ENCODE results near the gene MRPS27.
"Not testable (repeated sequence)": the region's sequence is repeated elsewhere in the genome, so short reads cannot be mapped to it uniquely, and the experiment has no call there.

Gene MRPS27

DNA sequence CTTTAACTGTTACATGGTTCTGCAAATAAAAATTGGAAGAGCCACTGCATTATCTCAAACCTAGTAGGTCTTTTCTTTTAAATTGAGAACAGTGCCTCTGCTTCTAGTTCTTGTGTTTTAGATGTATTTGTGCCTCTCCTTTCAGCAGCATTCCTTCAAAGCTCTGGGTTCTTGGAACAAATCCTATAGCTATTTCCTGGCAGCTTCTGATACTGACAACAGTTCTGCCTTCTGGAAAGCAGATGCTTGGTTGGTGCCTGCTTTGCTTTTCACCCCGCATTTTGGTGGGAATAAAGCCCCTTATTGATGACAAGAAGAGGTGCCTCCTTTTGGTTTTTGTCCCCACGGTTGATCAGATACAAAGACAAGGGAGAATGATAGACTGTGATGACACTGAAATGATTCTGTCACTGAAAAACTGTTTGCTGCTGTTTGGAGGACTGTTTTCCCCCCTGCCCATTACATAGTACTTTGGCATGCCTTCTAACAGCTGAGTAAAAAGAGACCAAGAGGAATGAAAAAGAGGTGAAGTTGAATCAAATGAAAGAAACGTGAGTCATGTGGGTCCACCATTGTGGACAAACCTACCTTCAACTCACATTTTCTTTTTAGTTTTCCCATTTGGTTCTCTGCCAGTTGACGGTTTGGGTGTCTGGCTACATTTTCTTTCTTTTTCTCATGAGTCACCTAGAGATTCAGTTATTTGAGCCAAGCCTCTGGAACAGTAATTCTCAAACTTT, 5.7 kb upstream of the MRPS27 start:
- DNase-seq: peak; percentile 93

DNA sequence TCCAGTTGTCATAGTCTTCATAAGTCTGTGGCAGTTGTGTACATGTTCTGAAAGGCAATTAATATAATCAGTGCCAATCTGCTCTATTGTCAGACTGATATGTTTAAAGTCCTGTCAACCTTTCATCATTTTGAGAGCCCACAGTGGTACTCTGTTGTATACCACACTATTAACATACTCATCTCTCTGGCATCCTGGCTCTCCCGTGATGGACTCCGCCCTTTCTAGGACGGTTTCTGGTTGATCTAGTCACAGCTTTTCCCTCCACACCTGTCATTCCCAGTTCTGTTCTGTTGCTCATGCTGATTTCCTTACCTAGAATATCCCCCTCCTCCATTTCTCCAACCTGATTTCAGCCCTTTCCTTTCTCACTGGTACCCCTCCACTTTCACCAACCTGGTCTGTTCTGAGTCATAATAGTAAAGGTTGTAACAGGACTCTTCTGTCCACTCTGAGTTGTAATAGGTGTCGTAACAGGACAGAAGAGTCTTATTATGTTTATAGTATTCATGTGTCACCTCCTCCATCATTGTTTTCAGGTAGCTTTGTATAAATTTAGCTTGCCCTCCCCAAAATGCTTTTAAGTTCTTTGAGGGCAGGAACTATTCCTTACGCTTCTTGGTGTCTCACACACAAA, 4.3 kb upstream of the MRPS27 start:
- DNase-seq: no peak

DNA sequence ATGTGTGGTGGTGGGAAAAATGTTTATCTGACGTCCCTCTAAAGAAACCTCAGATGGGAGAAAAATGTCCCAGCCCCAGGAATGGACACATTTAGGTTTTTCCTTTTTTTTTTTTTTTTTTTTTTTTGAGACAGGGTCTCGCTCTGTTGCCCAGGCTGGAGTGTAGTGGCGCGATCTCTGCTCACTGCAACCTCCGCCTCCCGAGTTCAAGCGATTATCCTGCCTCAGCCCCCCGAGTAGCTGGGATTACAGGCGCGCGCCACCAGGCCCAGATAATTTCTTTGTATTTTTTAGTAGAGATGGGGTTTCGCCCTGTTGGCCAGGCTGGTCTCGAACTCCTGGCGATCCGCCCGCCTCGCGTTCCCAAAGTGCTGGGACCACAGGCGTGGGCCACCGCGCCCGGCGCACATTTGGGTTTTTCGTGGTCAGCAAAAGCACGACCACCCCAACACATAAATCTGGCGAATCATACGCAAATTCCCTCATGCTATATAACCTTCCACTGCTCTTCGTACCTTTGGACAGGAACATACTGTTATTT, 535 bp downstream of the MRPS27 start:
- not testable (repeated sequence) for DNase-seq

DNA sequence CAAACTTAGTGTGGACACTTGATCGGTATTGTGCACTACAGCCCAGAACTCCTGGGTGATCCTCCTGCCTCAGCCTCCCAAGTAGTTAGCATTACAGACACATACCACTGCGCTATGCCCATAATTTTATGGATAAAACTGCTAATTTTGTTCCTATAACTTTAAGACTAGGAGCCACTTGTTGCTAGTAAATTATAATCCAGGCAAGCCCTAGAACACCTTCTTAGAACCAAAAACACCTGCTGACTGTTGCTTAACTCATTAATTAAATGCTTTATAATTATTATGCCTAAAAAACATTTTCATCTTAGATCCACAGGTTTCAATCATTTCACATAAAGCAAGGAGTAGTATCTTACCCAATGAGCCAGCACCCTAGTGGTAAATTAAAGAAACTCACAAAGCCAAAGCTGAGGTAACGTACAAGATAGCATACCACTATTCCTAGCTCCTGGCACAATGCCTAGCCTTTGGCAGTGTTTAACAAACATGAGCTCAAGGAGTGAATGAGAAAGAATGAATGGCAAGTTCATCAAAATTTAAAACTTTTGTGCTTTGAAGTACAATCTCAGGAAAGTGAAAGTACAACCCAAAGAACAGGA, 5.4 kb downstream of the MRPS27 start:
- peak; percentile 68 for DNase-seq

DNA sequence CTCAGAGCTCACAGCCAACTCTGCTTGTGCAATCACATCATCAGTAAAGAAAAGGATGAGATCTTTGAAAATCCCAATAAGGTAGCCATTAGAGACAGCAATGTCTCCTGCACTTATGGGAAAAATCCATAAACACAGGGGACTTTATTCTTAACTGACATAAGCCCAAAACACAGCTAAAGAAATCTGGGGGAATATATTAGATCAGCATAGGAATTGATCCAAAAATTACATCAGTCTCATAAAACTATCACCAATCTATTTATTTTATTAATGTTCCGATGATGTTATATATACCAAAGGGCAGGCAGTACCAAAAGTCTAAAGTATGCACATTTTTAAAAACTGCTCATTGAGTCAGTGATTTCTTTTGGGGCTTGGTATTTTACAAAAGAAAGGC, 6.9 kb downstream of the MRPS27 start:
- no peak for DNase-seq

DNA sequence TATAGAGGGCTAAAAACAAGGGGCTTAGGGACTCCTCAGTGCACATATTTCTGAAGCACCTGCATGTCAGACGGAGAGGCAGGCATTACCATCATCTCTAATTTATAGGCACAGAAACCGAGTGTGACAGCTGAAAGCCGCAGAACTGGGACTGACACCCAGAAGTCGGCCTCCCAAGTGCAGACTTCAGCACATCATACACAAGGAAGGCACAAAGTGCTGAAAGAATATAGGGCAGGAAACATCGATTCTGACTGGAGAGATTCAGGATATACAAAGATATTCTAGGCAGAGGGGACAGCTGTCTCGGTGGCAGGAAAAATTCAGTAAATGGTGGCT, 11.2 kb downstream of the MRPS27 start:
- no peak for DNase-seq

DNA sequence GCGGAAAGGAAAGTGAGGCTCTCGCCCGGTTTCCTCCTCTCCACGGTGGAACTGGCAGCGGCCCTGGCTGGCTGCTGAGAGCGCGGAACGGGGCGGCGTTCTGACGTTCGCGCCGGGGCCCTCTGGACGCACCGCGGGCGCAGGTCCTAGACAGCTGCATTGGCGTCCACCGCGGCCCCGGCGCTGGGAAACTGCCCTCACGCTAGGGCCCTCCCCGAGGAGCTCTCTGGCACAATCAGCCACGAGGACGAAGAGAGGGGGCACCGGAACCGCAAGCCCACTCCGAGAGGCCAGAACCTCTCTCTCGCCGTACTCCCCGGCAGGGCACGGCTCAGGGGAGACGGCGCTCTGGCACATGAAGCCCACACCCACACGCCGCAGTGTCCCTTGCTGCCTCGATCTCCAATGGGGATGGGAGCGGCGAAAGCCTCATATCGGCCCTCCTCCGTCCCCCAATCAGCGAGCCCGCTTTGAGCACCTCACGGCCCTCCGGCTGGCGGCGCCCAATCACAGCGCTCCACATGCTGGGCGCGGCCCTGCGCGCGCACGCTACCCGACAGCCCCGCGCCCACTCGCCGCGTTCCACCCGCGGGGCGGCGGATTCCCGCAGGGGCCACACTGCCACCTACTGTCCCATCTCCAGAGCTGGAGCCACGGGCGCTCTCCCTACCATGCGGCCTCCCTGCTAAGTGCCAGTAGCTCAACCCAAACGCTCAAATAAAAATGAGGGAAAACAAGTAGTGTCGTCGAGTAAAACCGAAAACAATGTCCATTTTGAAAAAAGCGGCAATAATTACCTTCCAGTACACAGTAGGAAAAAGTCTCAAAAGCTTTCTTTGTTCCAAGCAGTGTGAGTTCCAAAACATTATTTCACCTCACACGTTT, 11.8 kb downstream of the MRPS27 start:
- peak; percentile 98 for DNase-seq

DNA sequence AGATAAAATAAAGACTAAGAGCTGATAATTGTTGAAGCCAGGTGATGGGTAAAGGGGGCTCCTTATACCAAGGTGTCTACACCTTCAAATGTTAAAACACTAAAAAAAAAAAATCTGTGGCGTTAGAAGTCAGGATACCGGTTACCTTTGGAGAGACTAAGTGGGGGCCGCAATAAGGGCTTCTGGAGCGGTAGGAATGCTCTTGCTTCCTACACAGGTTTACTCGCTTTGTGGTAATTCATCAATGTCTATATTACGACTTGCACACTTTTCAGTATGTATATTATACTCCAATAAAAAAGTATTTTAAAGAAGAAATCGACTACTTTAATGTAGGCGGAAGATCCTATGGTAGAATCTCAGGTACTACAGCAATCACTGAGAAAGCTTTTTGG, 12.5 kb downstream of the MRPS27 start:
- DNase-seq: no peak

DNA sequence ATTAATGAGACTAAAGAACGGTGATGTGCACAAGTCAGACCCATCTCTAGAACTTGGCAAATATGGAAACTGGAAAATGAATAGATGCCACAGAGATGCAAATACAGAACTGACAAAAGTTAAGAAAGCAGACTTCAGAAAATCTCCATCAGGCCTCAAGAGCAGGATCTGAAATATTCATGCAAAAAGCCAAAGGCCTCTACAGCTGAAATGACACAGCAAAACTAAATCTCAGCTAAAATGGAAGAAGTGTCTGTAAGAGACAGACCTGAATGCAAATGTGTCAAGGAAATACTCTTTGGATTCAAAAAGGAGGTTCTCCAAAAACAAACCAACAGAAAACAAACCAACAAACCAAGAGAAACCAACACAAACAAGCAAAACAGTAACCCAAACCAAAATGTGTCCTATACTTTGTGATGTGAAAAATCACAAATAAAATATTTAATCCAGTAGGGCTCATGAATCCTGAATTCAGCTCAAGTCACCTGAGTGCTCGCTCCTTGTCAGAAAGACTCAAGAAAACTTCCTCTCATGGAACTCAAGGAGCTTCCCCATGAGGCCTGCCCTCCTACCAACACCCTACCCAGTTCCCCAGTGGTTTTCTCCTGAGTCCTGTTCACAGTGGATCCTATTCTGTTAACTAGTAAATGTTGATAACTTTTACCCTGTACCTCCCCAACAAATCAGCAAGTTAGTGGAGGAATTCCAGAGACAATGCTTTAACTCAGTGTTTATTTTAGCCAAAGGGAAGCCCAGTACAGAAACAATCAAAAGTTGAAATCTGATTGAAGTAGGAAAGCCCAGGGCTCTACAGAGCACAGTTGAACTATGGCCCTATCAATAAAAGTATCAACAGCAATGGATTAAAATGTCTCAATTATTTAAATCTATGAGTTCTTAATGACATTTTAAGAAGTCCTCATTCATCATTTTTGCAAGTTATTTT, 14.6 kb downstream of the MRPS27 start:
- no peak for DNase-seq

DNA sequence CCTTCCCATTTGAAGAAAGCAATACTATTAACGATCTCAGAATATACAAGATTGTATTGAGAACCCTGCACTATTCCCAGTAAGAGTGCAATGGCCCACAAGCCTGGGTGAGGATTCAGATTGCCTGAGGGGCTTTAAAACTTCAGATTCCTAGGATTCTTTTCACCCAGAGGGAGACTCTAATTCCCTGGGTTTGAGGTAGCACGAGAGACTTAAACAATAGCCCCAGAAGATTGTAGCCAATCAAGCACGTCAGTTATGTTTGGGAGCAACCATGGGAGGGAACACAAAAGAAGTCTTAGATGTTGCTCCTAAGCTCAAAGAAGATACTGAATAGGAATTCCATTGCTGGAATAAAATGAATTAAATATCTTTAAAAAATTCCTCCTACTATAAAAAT, 17.9 kb downstream of the MRPS27 start:
- peak; percentile 7 for DNase-seq

DNA sequence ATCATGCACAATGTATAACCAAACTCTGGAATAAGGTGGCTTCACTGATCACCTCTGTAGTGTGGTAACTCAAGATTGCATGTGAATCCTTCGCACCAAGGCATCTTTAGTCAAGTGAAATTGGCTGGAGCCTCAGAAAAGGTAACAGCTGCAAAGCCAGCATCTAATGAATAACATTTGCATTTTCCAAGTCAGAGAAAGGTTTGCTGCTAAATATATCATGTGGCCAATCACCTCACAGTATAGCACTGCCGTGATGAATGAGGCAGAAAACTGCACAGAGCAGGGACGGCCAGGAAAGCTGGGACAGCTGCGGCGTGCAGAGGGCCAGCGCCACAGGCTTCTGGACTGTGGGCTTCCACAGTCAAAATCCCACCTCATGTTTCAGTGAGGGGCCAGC, 18.5 kb downstream of the MRPS27 start:
- no peak for DNase-seq

DNA sequence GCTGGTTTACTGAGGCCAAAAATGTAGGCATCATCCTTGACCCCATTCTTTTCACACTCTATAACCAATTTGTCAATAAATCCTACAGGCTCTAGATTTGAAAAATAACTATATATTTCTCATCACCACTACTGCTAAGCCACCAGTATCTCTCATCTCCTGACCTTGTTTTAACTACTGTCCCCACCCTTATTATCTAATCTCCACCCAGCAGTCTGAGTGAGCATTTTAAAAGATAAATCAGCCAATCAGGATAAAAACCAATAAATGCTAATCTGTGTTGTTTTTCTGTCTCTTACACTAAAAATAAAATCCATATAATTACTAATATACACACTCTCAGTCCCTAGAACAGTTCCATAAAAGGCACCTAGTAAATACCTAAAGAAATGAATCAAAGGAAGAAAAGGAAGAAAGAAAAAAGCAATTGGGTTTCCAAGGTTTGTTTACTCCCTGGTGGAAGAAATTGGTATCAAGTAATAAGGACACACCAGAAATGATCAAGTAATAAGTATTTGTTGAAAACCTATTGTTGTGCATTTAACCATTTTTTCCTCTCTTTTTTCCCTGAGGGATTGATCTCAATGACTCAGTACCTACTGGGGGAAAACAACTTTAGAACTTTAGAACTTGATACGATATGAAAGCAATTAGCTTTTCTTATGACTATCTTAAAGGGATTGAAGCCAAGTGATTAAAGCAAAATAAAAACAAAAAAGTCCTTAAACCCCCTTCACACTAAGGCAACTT, 19.3 kb downstream of the MRPS27 start:
- peak; percentile 12 for DNase-seq

DNA sequence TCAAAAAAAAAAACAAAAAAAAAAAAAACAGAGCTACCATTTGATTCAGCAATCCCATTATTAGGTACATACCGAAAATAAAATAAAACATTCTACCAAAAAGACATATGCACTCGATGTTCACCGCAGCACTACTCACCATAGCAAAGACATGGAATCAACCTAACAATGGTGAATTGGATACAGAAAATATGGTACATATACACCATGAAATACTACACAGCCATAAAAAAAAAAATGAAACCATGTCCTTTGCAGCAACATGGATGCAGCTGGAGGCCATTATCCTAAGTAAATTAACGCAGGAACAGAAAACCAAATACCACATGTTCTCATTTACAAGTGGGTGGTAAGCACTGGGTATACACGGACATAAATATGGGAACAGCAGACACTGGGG, 21.3 kb downstream of the MRPS27 start:
- no peak for DNase-seq

DNA sequence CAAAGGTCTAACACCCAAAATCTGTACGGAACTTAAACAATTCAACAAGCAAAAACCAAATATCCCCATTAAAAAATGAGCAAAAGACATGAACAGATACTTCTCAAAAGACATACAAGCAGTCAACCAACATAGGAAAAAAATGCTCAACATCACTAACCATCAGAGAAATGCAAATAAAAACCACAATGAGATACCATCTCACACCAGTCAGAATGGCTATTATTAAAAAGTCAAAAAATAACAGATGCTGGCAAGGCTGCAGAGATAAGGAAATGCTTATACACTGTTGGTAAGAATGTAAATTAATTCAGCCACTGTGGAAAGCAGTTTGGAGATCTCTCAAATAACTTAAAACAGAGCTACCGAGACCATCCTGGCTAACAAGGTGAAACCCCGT, 21.9 kb downstream of the MRPS27 start:
- DNase-seq: peak; percentile 5

DNA sequence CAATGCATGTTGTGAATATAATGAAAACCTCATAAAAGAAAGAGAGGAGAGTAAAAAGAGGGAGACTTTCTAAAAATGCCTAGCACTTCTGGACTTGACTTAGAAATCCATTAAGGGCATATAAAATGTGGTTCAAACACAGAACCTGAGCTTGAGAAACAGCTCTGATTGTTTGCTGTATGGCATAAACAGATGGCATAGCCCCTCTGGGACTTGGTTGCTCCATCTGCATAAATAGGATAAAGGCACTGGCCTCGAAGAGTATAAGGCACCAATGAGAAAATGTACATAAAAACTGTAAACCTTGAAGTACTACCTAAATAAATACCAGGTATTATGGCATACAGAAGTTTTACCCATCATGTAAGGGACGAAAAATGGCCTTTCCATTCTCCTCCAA, 23.8 kb downstream of the MRPS27 start:
- no peak for DNase-seq

DNA sequence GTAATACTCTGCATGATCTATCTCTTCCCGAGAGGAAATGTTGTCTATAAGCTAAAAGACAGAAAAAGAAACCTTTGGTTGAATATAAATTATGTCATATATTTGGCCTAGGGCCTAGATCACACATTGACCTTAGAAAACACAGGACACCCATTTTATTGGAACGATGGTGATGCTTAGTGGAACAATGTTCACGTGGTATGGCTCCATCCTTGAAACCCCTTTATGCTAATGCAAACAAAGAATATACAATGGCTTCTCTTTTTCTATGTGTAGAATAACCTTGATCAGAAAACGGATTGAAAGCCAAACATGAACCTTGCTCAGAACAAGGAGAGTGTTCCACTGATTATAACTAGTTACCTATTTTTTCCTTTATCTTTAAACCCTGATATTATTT, 24.5 kb downstream of the MRPS27 start:
- DNase-seq: no peak

DNA sequence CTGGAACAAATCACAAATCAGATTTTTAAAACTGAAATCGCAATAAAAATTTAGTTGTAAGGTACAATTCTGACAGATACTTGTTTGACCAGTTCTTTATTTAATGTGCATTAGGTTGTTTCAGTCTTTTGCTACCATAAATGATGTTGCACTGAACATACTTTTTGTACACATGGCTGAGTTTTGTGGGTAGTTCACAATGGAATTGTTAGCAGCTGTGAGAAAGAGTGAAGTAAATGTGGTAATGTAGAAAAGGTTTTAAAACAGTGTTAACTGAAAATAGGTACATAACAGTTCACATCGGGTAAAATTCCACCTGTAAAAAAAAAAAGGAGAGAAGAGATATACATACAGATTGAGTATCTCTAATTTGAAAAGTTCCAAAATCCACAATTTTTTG, 25.6 kb downstream of the MRPS27 start:
- no peak for DNase-seq

DNA sequence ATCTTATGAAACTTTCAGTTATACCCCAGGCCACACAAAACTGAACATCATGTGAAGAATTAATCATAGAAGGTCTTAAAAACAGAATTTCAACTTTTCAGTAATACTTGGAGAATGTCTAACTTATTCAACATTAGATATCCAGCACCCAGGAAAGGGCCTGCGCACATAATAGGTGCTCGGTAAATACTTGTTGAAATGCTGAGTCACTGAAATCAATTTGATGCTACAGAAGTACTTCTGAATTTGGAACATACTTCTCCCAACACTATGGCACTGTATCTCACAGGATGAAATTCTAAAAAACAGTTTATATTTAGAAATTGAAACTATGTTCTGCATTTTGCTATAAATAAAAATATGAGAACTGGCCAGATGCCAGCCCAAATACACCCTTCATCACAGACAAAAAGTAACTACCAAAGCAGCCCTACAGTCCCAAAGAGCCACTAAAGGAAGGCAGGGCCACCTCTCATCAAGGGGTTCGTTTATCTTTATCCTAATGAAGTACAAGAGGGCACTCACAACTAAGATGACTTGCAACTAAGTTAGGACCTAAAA, 26.5 kb downstream of the MRPS27 start:
- DNase-seq: no peak

DNA sequence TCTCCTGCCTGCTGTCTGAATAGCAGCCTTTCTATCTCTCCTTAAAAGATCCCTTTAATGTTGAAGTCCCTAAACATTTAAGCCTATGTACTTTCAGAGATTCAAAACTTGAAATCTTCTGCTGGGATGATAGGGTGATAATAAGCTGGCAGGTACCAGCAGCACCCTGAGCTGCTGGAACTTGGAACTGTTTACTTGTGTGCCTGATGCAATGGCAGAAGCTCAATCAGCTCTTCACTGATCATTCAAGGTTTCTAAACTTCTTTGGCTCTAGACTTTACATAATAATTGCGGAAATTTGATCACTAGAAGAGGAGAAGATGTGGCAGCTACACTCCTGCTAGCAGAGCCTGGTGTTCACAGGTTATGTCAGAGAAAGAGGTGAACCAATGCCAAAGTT, 27.6 kb downstream of the MRPS27 start:
- no peak for DNase-seq

DNA sequence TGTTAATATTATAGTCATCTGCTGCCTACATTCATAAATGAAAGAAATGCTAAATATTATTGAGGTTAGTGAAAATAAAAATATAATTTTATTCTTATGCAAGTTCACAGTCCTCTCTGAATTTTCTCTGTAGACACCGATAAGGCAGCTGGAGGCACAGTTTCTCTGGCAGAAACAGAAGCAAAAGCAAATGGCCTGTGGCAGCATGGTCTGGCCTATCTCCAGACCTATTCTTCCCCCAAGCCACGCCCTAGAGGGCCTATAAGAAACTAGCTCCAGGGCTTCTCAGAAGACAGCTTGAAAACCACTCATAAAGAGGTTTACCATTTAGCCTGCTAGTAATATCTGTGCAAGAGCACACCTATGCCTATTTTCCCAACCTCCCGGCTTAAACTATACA, 28.4 kb downstream of the MRPS27 start:
- DNase-seq: no peak
